B cell (primary cell): ENCODE measurements around the gene SRRM2. TPM values are rescaled to one million over a fixed set of nuclear protein-coding genes. Genes with fewer than 3 reads are reported as not detected.

Experiments
- ATAC-seq: fragments of 200-7000 bp; cut with Tn5 transposase; one replicate; pipeline ENCODE4 v1.10.0; 2021; ENCODE audit warnings: low read depth, mild to moderate bottlenecking, moderate number of reproducible peaks, moderate library complexity
- CTCF ChIA-PET: fragments of 350-600 bp; sonication (Branson Sonifier 250); formaldehyde crosslinking; loops from one replicate; lab custom pipeline; 2021; ENCODE audit warnings: antibody characterized with exemption, inconsistent platforms; lab: Charles Lee
- POLR2A ChIA-PET: fragments of 350-600 bp; sonication (Branson Sonifier 250); formaldehyde crosslinking; loops from one replicate; lab custom pipeline; 2021; ENCODE audit warnings: antibody characterized with exemption; lab: Charles Lee
- DNase-seq: peaks from one replicate; pipeline ENCODE4 v3.0.0; 2013
- H2AFZ ChIP-seq: 2 replicates; pipeline ENCODE4 v1.6.1; 2012; ENCODE audit warnings: mild to moderate bottlenecking, low read depth, low read length; ENCODE audit not compliant: insufficient read depth, poor library complexity, severe bottlenecking
- H3K27ac ChIP-seq, 2 donors: 1 replicate in 1 of 2; 2 replicates in 1 of 2; pipeline ENCODE4 v1.5.1; 2012 to 2013; ENCODE audit warnings: low read length in 2 of 2, mild to moderate bottlenecking in 2 of 2, moderate library complexity in 1 of 2
- H3K27me3 ChIP-seq, 4 experiments: fragments of 200-600 bp in 1 of 4; sonication (generic) in 1 of 4; replicated peaks in 1 of 4; 1 replicate in 2 of 4; 2 replicates in 2 of 4; pipeline versions ENCODE4 v1.6.1 to v1.7.0; 2013 to 2016; ENCODE audit warnings: low read length in 3 of 4, mild to moderate bottlenecking in 2 of 4, mixed read lengths in 1 of 4, moderate library complexity in 1 of 4; ENCODE audit not compliant: insufficient read depth in 4 of 4, control insufficient read depth in 3 of 4; ENCODE audit errors: control extremely low read depth in 1 of 4
- H3K36me3 ChIP-seq, 2 experiments: replicated peaks in 1 of 2; 1 replicate in 1 of 2; 2 replicates in 1 of 2; pipeline versions ENCODE4 v1.6.1 to v1.7.1; 2013; ENCODE audit warnings: low read length in 1 of 2; ENCODE audit not compliant: insufficient read depth in 2 of 2, control insufficient read depth in 1 of 2; ENCODE audit errors: control extremely low read depth in 1 of 2, extremely low read depth in 1 of 2
- H3K4me1 ChIP-seq, 2 donors: fragments of 200-600 bp in 1 of 2; sonication (generic) in 1 of 2; 1 replicate in 1 of 2; 2 replicates in 1 of 2; pipeline versions ENCODE4 v1.5.1 to v1.6.1; 2013 to 2017; ENCODE audit warnings: low read length in 2 of 2; ENCODE audit not compliant: control insufficient read depth in 2 of 2, insufficient read depth in 2 of 2
- H3K4me2 ChIP-seq: replicated peaks from 2 replicates; pipeline ENCODE3; 2012; ENCODE audit warnings: mild to moderate bottlenecking, low read depth, low read length; ENCODE audit not compliant: poor library complexity, severe bottlenecking
- H3K4me3 ChIP-seq, 5 experiments: fragments of 200-600 bp in 1 of 5; sonication (generic) in 1 of 5; 1 replicate in 3 of 5; 2 replicates in 2 of 5; pipeline versions ENCODE4 v1.5.1 to v1.7.0; 2011 to 2016; ENCODE audit warnings: low read length in 4 of 5, mild to moderate bottlenecking in 4 of 5, low read depth in 2 of 5, control low read depth in 1 of 5, moderate library complexity in 1 of 5; ENCODE audit not compliant: insufficient read depth in 1 of 5; ENCODE audit errors: control extremely low read depth in 1 of 5, extremely low read depth in 1 of 5
- H3K79me2 ChIP-seq: fragments of 200-600 bp; sonication (generic); one replicate; pipeline ENCODE4 v1.6.0; 2016; ENCODE audit warnings: low read length; ENCODE audit not compliant: control insufficient read depth, insufficient read depth
- H3K9ac ChIP-seq: fragments of 200-600 bp; sonication (generic); 2 replicates; pipeline ENCODE4 v1.6.1; 2017; ENCODE audit warnings: mild to moderate bottlenecking, low read length, moderate library complexity
- H3K9me3 ChIP-seq, 3 donors: one replicate each; pipeline versions ENCODE4 v1.6.1 to v1.7.1; 2013; ENCODE audit warnings: low read length in 2 of 3; ENCODE audit not compliant: control insufficient read depth in 2 of 3, insufficient read depth in 1 of 3; ENCODE audit errors: control extremely low read depth in 1 of 3
- H4K20me1 ChIP-seq: 2 replicates; pipeline ENCODE4 v1.6.0; 2012; ENCODE audit warnings: mild to moderate bottlenecking, low read length; ENCODE audit not compliant: insufficient read depth, control insufficient read depth, poor library complexity, severe bottlenecking
- H3K27ac Mint-ChIP-seq: one replicate; pipeline ENCODE4 v1.8.0; 2021; ENCODE audit warnings: mixed read lengths
- H3K27me3 Mint-ChIP-seq: one replicate; pipeline ENCODE4 v1.8.0; 2021; ENCODE audit warnings: mixed read lengths
- H3K4me1 Mint-ChIP-seq: one replicate; pipeline ENCODE4 v1.8.0; 2021; ENCODE audit warnings: mixed read lengths
- H3K4me3 Mint-ChIP-seq: one replicate; pipeline ENCODE4 v1.8.0; 2021; ENCODE audit warnings: mixed read lengths
- H3K9me3 Mint-ChIP-seq: one replicate; pipeline ENCODE4 v1.8.0; 2022; ENCODE audit warnings: mixed read lengths; ENCODE audit not compliant: insufficient read depth
- CTCF ChIP-seq: fragments of 200-600 bp; IDR thresholded peaks from one replicate; pipeline ENCODE4 v1.8.0; 2022; ENCODE audit warnings: antibody characterized with exemption, mild to moderate bottlenecking
- EZH2 ChIP-seq: IDR thresholded peaks from 2 replicates; pipeline ENCODE4 v1.6.1; 2012; ENCODE audit warnings: borderline replicate concordance, low read depth, mild to moderate bottlenecking, moderate library complexity, low read length; ENCODE audit not compliant: insufficient read depth, poor library complexity, severe bottlenecking
- WGBS: methylation state at CpG from one replicate; pipeline ENCODE4 v1.1.5; 2013; ENCODE audit warnings: missing lambda C conversion rate; ENCODE audit not compliant: insufficient coverage; 5-methylcytosine and 5-hydroxymethylcytosine counted together
- intact Hi-C: fragments of 100-400 bp; cut with micrococcal nuclease; formaldehyde crosslinking; loops from one replicate; pipeline ENCODE4 v1.10.0; 2022
- polyA plus RNA-seq: library from polyadenylated mRNA; depleted of rRNA; stranded (reverse); fragments of >200 nt; gene quantifications from 2 replicates; pipeline ENCODE4 v1.2.3, GENCODE V29; 2012
- total RNA-seq, 2 donors: library from RNA; stranded (reverse); fragments of 120-200 nt in 1 of 2; gene quantifications; 1 replicate in 1 of 2; 2 replicates in 1 of 2; pipeline versions ENCODE4 v1.2.3 to v1.2.4, GENCODE V29; 2013 to 2022

The SRRM2 gene
- total and polyA plus RNA-seq, 2 donors (not counting 1 experiment from before 2014, with no cell fraction given), result 1,485 to 1,879 TPM

DNA sequence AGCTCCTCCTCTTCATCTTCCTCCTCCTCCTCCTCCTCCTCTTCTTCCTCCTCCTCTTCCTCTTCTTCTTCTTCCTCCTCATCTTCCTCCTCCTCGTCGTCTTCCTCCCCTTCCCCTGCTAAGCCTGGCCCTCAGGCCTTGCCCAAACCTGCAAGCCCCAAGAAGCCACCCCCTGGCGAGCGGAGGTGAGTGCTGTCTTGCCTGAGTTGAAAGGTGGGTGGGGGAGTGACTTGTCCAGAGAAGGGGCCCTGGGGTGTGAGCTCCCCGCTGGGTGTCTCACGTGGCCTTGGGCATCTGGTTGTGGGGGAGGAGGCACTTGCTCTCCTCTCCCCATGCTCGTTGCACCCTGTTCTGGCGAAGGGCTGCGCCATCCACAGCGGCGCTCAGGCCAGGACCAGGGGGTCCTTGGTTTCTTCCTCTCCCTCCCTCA, 16.7 kb downstream of the SRRM2 start:
- no peak overlapping the region for H3K27ac ChIP-seq
- POLR2A ChIA-PET, result no interaction called here
- 91% methylated on average over 7 of the region's 11 CpGs for WGBS
- Mint-ChIP-seq H3K27me3 (no peaks in the 10 kb centered on the region), H3K4me3 (no peak overlapping the region), H3K9me3 (no peaks in the 10 kb centered on the region), H3K27ac (no peak overlapping the region), H3K4me1 (peaks cover 5% of the 10 kb centered on the region)
- no peak overlapping the region for H2AFZ ChIP-seq
- no peak for ATAC-seq
- DNase-seq, result peak; percentile 22
- no peaks in the 10 kb centered on the region for H3K4me1 ChIP-seq
- no peak overlapping the region for H3K9ac ChIP-seq
- intact Hi-C loops, result no loop called here
- no peak for TF ChIP-seq EZH2
- no peak for TF ChIP-seq CTCF
- H3K36me3 ChIP-seq, result peaks cover 0 to 91% of the 10 kb centered on the region in 2 experiments
- H3K4me2 ChIP-seq, result no peak overlapping the region
- CTCF ChIA-PET, result no interaction called here
- peaks cover 79% of the 10 kb centered on the region for H4K20me1 ChIP-seq
- no peaks in the 10 kb centered on the region for H3K27me3 ChIP-seq
- H3K9me3 ChIP-seq, result peaks cover 0 to 9% (median 0%) of the 10 kb centered on the region in 3 donors
- H3K4me3 ChIP-seq, result no peak overlapping the region
- peaks cover 55% of the 10 kb centered on the region for H3K79me2 ChIP-seq

DNA sequence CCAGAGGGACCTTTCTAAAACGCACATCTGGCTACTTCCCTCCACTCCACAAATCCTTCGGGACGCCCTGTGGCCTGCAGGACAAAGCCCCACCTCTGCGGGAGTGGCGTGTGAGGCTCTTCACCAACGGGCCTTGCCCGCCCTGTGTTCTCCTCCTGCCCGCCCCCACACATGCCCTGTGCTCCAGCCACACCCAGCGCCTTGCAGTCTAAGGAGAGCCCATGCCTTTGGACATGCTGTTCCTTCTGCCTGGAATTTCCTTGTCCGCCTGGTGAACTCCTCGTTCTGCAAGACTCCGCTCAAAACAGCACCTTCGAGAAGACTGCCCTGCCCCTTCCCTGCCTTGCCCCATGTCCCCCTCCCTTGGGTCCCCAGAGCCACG, 17.2 kb downstream of the SRRM2 start:
- peaks cover 79% of the 10 kb centered on the region for H4K20me1 ChIP-seq
- no peak overlapping the region for H3K9ac ChIP-seq
- Mint-ChIP-seq H3K27ac (peak overlapping the region; percentile 46), H3K9me3 (no peaks in the 10 kb centered on the region), H3K4me3 (no peak overlapping the region), H3K27me3 (no peaks in the 10 kb centered on the region), H3K4me1 (peaks cover 5% of the 10 kb centered on the region)
- no peak overlapping the region for H3K4me3 ChIP-seq
- TF ChIP-seq EZH2, result no peak
- peaks cover 55% of the 10 kb centered on the region for H3K79me2 ChIP-seq
- no peak overlapping the region for H3K4me2 ChIP-seq
- ChIA-PET CTCF (no interaction called here), POLR2A (no interaction called here)
- H3K9me3 ChIP-seq, result peaks cover 0 to 9% (median 0%) of the 10 kb centered on the region in 3 donors
- no peaks in the 10 kb centered on the region for H3K4me1 ChIP-seq
- peaks cover 0 to 88% of the 10 kb centered on the region in 2 experiments for H3K36me3 ChIP-seq
- H2AFZ ChIP-seq, result no peak overlapping the region
- intact Hi-C loops, result loop anchor here (10.0 kb wide), 2 partner anchors 85 to 95 kb away; partner anchors contain the start of gene KCTD5
- ATAC-seq (no peak), DNase-seq (peak; percentile 30)
- no peak overlapping the region for H3K27ac ChIP-seq
- no peaks in the 10 kb centered on the region for H3K27me3 ChIP-seq
- 89% methylated on average over 14 of the region's 14 CpGs for WGBS
